OCI-LY3 (cell line): ENCODE data around the gene KATNAL2.

Experiments
- H2AFZ ChIP-seq: fragments of 200-600, 300-600 bp; shearing (Covaris generic); 2 replicates; pipeline ENCODE4 v1.6.0; 2014; ENCODE audit warnings: antibody characterized with exemption, low read depth, low read length
- H3K27ac ChIP-seq: fragments of 200-600, 300-600 bp; sonication (generic); 2 replicates; pipeline ENCODE4 v1.5.1; 2014; ENCODE audit warnings: mild to moderate bottlenecking, low read length, moderate library complexity, mixed read lengths
- H3K27me3 ChIP-seq: fragments of 200-600, 300-600 bp; sonication (generic); 2 replicates; pipeline ENCODE4 v1.6.1; 2014; ENCODE audit warnings: low read depth, low read length, mixed read lengths
- H3K36me3 ChIP-seq: fragments of 200-600, 300-600 bp; sonication (generic); replicated peaks from 2 replicates; pipeline ENCODE3; 2014; ENCODE audit warnings: low read depth, low read length, mixed read lengths
- H3K4me1 ChIP-seq: fragments of 300-600, 200-600 bp; sonication (generic); 2 replicates; pipeline ENCODE4 v1.6.1; 2014; ENCODE audit warnings: low read length, mixed read lengths
- H3K4me2 ChIP-seq: fragments of 200-600, 300-600 bp; sonication (generic); 2 replicates; pipeline ENCODE4 v1.6.1; 2014; ENCODE audit warnings: low read length, mixed read lengths
- H3K4me3 ChIP-seq: fragments of 300-600, 200-600 bp; sonication (generic); 2 replicates; pipeline ENCODE4 v1.5.1; 2014; ENCODE audit warnings: antibody characterized with exemption, mild to moderate bottlenecking, low read length, moderate library complexity
- H3K79me2 ChIP-seq: fragments of 300-600, 200-600 bp; shearing (Covaris generic); 2 replicates; pipeline ENCODE4 v1.6.1; 2014; ENCODE audit warnings: mild to moderate bottlenecking, low read length, mixed read lengths
- H3K9ac ChIP-seq: fragments of 300-600, 200-600 bp; shearing (Covaris generic); 2 replicates; pipeline ENCODE4 v1.6.0; 2014; ENCODE audit warnings: mild to moderate bottlenecking, low read length, moderate library complexity
- H3K9me3 ChIP-seq: fragments of 200-600, 300-600 bp; shearing (Covaris generic); 2 replicates; pipeline ENCODE4 v1.6.1; 2014; ENCODE audit warnings: low read length, mixed read lengths; ENCODE audit not compliant: insufficient read depth
- H4K20me1 ChIP-seq: fragments of 200-600, 300-600 bp; sonication (generic); 2 replicates; pipeline ENCODE4 v1.6.1; 2016; ENCODE audit warnings: low read length, mixed read lengths; ENCODE audit not compliant: insufficient read depth
- CTCF ChIP-seq: fragments of 200-600, 300-600 bp; sonication (generic); IDR thresholded peaks from 2 replicates; pipeline ENCODE4 v1.5.1; 2014; ENCODE audit warnings: antibody characterized with exemption, low read length, low read depth
- EZH2phosphoT487 ChIP-seq: fragments of 200-600 bp; shearing (Covaris generic); IDR thresholded peaks from 2 replicates; pipeline ENCODE4 v1.6.1; 2018; ENCODE audit warnings: antibody characterized with exemption, mixed run types, low read depth

The KATNAL2 gene

DNA sequence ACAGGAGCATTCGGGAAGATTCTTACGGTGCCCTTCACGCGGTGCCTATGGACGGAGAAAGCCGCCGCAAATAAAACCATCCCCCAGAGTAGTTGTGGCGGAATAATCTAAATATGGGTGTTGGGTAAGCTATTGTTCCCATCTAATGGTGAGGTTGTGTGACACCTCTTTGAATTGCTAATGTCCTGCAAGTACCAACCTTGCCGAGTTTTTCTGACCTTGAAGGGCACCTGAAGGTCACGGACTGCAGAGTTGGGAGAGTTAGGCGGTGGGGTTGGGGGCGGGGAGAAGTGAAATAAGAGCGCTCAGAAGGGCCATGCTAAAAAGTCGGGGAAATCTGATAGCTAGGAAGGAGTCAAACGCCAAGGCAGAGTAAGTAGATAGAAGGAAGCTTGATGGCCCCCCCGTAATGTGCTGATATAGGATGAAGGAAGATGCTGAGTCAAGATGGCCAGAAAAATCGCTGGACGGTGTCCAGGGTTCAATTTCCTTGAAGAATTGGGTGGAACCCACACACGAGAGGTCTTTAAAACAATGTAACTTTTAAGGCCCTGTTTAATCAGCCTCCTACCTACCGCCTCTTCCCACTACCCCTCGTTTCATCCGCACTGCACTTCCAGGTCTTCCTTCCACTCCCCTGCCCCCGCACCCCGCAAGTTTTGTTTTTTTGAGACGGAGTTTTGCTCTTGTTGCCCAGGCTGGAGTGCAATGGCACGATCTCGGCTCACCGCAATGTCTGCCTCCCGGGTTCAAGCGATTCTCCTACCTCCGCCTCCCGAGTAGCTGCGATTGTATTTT, 600 bp downstream of the KATNAL2 start:
- peak overlapping the region; percentile 84 for H3K9ac ChIP-seq
- TF ChIP-seq CTCF: no peak; the same call in 1 of the 2 replicates
- no peak for TF ChIP-seq EZH2phosphoT487

GRCh38 chr18:46920067-46920466, 2.7 kb downstream of the KATNAL2 start:
- H3K36me3 ChIP-seq: peaks cover 3% of the 10 kb centered on the region
- H3K9ac ChIP-seq: no peak overlapping the region
- H3K4me2 ChIP-seq: no peak overlapping the region
- peaks cover 32% of the 10 kb centered on the region for H3K79me2 ChIP-seq
- H4K20me1 ChIP-seq: peaks cover 9% of the 10 kb centered on the region
- no peaks in the 10 kb centered on the region for H3K27me3 ChIP-seq
- no peak overlapping the region for H2AFZ ChIP-seq
- H3K9me3 ChIP-seq: no peaks in the 10 kb centered on the region
- H3K27ac ChIP-seq: no peak overlapping the region
- peaks cover 18% of the 10 kb centered on the region for H3K4me1 ChIP-seq
- TF ChIP-seq CTCF (no peak), EZH2phosphoT487 (no peak)
- no peak overlapping the region for H3K4me3 ChIP-seq

More for the DNA sequence above, 600 bp downstream of the KATNAL2 start:
- Histone ChIP-seq H3K4me2 (peak overlapping the region; percentile 91), H3K4me3 (peak overlapping the region; percentile 81), H2AFZ (peak overlapping the region; percentile 85), H3K27ac (peak overlapping the region; percentile 51), H3K36me3 (peaks cover 13% of the 10 kb centered on the region), H4K20me1 (peaks cover 29% of the 10 kb centered on the region), H3K9me3 (no peaks in the 10 kb centered on the region), H3K27me3 (no peaks in the 10 kb centered on the region), H3K79me2 (peaks cover 52% of the 10 kb centered on the region), H3K4me1 (peaks cover 30% of the 10 kb centered on the region)

- Histone ChIP-seq H3K9ac (no peak overlapping the region), H3K36me3 (no peaks in the 10 kb centered on the region), H3K9me3 (no peaks in the 10 kb centered on the region), H3K4me2 (no peak overlapping the region), H3K79me2 (peaks cover 26% of the 10 kb centered on the region), H3K4me3 (no peak overlapping the region), H3K27me3 (no peaks in the 10 kb centered on the region), H3K27ac (no peak overlapping the region), H3K4me1 (peaks cover 12% of the 10 kb centered on the region), H4K20me1 (peaks cover 3% of the 10 kb centered on the region), H2AFZ (no peak overlapping the region)
- TF ChIP-seq CTCF (no peak), EZH2phosphoT487 (no peak)
Measured at GRCh38 chr18:46920653-46921052, 3.3 kb downstream of the KATNAL2 start.

GRCh38 chr18:46939337-46939963, 22.0 kb downstream of the KATNAL2 start:
- Histone ChIP-seq H3K79me2 (no peaks in the 10 kb centered on the region), H3K9me3 (no peaks in the 10 kb centered on the region), H3K36me3 (no peaks in the 10 kb centered on the region), H3K9ac (no peak overlapping the region), H3K4me1 (no peaks in the 10 kb centered on the region), H2AFZ (no peak overlapping the region), H3K4me2 (no peak overlapping the region), H3K27me3 (no peaks in the 10 kb centered on the region), H4K20me1 (no peaks in the 10 kb centered on the region), H3K27ac (no peak overlapping the region), H3K4me3 (no peak overlapping the region)
- TF ChIP-seq EZH2phosphoT487 (no peak), CTCF (no peak)
